Measurements from ENCODE around the gene ATP11A.

DNA sequence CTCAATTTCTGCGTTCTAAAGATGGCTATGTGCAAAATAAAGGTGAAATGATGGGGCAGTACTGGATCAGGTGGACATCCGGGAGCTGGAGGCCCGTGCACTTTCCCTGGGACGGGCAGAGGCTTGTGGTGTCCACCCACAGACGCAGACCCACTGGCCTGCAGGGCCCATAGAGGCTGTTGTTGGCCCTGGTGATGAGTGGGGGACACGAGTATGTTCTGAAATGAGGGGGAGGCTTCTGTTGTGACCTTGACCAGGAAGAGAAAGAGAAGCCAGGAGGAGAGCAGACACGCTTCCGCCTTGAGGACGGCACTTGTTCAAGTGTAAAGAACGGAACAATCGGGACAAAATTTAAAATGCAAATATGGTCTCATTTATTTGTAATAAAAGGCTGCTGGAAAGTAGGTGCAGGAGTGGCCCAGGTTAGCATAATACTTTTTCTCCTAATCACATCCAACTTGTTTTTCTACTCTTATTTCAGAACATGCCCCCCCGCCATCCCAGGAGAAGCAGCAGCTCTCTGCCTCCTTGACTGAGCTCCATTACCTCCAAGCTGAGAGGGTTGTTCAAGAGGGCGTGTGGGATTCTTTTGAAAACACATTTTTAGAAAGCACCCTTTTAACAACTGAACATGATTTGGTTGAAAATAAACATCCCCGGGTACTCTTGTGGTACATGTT is 27.1 kb downstream of the ATP11A start:
- TF ChIP-seq, protein P1, sequence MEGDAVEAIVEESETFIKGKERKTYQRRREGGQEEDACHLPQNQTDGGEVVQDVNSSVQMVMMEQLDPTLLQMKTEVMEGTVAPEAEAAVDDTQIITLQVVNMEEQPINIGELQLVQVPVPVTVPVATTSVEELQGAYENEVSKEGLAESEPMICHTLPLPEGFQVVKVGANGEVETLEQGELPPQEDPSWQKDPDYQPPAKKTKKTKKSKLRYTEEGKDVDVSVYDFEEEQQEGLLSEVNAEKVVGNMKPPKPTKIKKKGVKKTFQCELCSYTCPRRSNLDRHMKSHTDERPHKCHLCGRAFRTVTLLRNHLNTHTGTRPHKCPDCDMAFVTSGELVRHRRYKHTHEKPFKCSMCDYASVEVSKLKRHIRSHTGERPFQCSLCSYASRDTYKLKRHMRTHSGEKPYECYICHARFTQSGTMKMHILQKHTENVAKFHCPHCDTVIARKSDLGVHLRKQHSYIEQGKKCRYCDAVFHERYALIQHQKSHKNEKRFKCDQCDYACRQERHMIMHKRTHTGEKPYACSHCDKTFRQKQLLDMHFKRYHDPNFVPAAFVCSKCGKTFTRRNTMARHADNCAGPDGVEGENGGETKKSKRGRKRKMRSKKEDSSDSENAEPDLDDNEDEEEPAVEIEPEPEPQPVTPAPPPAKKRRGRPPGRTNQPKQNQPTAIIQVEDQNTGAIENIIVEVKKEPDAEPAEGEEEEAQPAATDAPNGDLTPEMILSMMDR (IDR thresholded peaks at IDR 0.05) = no peak
- TF ChIP-seq POLR2A (IDR thresholded peaks at IDR 0.05) = no peak
